Inflammatory macrophage treated with lipopolysaccharide for 4 hours (primary cell): ENCODE results near the gene FCSK.
A peak's percentile ranks its signal among the peaks of the same experiment; 100 is the strongest.
"Not testable (repeated sequence)": the region's sequence is repeated elsewhere in the genome, so short reads cannot be mapped to it uniquely, and the experiment has no call there.

Experiments used
- DNase-seq: peaks from one replicate; pipeline ENCODE4 v3.0.0-alpha.2; 2020

Gene FCSK

GRCh38 chr16:70480127-70481105 is 26.0 kb downstream of the FCSK start:
- DNase-seq: no peak

- no peak for DNase-seq
Observed at GRCh38 chr16:70481929-70482536, 27.6 kb downstream of the FCSK start.

- no peak for DNase-seq
Observed at GRCh38 chr16:70482624-70483023, 28.2 kb downstream of the FCSK start.

GRCh38 chr16:70483426-70483825 is 29.0 kb downstream of the FCSK start:
- no peak for DNase-seq

- no peak for DNase-seq
Observed at GRCh38 chr16:70484867-70485266, 30.5 kb downstream of the FCSK start.

- peak; percentile 64 for DNase-seq
Observed at GRCh38 chr16:70490261-70490660, 35.9 kb downstream of the FCSK start.

- peak; percentile 38 for DNase-seq
Observed at GRCh38 chr16:70493802-70494201, 39.4 kb downstream of the FCSK start.

GRCh38 chr16:70494202-70494770 is 39.9 kb downstream of the FCSK start:
- DNase-seq: no peak

GRCh38 chr16:70494777-70495176 is 40.4 kb downstream of the FCSK start:
- DNase-seq: no peak

GRCh38 chr16:70495425-70496182 is 41.2 kb downstream of the FCSK start:
- DNase-seq: no peak

- no peak for DNase-seq
Observed at GRCh38 chr16:70496513-70496912, 42.1 kb downstream of the FCSK start.

GRCh38 chr16:70508752-70509151 is 54.4 kb downstream of the FCSK start:
- peak; percentile 51 for DNase-seq

GRCh38 chr16:70510216-70510615 is 55.8 kb downstream of the FCSK start:
- no peak for DNase-seq

GRCh38 chr16:70511833-70512232 is 57.4 kb downstream of the FCSK start:
- DNase-seq: no peak

GRCh38 chr16:70512456-70512855 is 58.1 kb downstream of the FCSK start:
- no peak for DNase-seq

GRCh38 chr16:70520612-70521297 is 66.4 kb downstream of the FCSK start:
- peak; percentile 72 for DNase-seq

GRCh38 chr16:70522216-70523075 is 68.1 kb downstream of the FCSK start:
- peak; percentile 22 for DNase-seq

GRCh38 chr16:70523076-70523742 is 68.8 kb downstream of the FCSK start, which contains the start of gene COG4:
Gene COG4 (minus strand): TSS chr16:70523554. CDS start chr16:70523543, 11 bp downstream.
- peak; percentile 89 for DNase-seq

- DNase-seq: peak; percentile 27
Observed at GRCh38 chr16:70523743-70524398, 69.5 kb downstream of the FCSK start, which contains the start of gene SF3B3. Gene SF3B3 (plus strand): TSS chr16:70523816. CDS start chr16:70526657, 2,841 bp downstream.

- not testable (repeated sequence) for DNase-seq
Observed at GRCh38 chr16:70524399-70524825, 70.0 kb downstream of the FCSK start.
